GM18907 (cell line): ENCODE data around the gene SPSB1.

Experiments
- ATAC-seq: cut with Tn5 transposase; IDR thresholded peaks from one replicate; pipeline ENCODE4 v1.9.1; 2021; ENCODE audit warnings: mild to moderate bottlenecking, moderate library complexity; ENCODE audit not compliant: unreplicated experiment

The SPSB1 gene

GRCh38 chr1:9258629-9259028 lies 34.1 kb upstream of the SPSB1 start:
- ATAC-seq = no peak

GRCh38 chr1:9260059-9260766 lies 32.5 kb upstream of the SPSB1 start:
- no peak for ATAC-seq

GRCh38 chr1:9261496-9261895 lies 31.2 kb upstream of the SPSB1 start:
- no peak for ATAC-seq

GRCh38 chr1:9262096-9262986 lies 30.4 kb upstream of the SPSB1 start:
- ATAC-seq = no peak

GRCh38 chr1:9263276-9263855 lies 29.3 kb upstream of the SPSB1 start:
- no peak for ATAC-seq

- no peak for ATAC-seq
These were observed 28.5 kb upstream of the SPSB1 start for GRCh38 chr1:9263984-9264872.

GRCh38 chr1:9265037-9265436 lies 27.7 kb upstream of the SPSB1 start:
- ATAC-seq = no peak

GRCh38 chr1:9265968-9266367 lies 26.7 kb upstream of the SPSB1 start:
- no peak for ATAC-seq

GRCh38 chr1:9267352-9267686 lies 25.4 kb upstream of the SPSB1 start:
- no peak for ATAC-seq

GRCh38 chr1:9267827-9268581 lies 24.7 kb upstream of the SPSB1 start:
- ATAC-seq = no peak

- no peak for ATAC-seq
These were observed 23.6 kb upstream of the SPSB1 start for GRCh38 chr1:9269078-9269501.

- no peak for ATAC-seq
These were observed 23.0 kb upstream of the SPSB1 start for GRCh38 chr1:9269721-9270120.

GRCh38 chr1:9270290-9270883 lies 22.3 kb upstream of the SPSB1 start:
- no peak for ATAC-seq

- no peak for ATAC-seq
These were observed 21.4 kb upstream of the SPSB1 start for GRCh38 chr1:9271283-9271682.

- no peak for ATAC-seq
These were observed 20.7 kb upstream of the SPSB1 start for GRCh38 chr1:9271861-9272595.

- ATAC-seq = no peak
These were observed 19.5 kb upstream of the SPSB1 start for GRCh38 chr1:9273177-9273576.

GRCh38 chr1:9275161-9275560 lies 17.5 kb upstream of the SPSB1 start:
- ATAC-seq = peak; percentile 15

- ATAC-seq = peak; percentile 86
These were observed 17.1 kb upstream of the SPSB1 start for GRCh38 chr1:9275567-9276034.

- ATAC-seq = no peak
These were observed 14.6 kb upstream of the SPSB1 start for GRCh38 chr1:9278116-9278515.
